Activated CD8-positive, alpha-beta memory T cell treated with anti-CD3 and anti-CD28 coated beads for 48 hours (primary cell): Measurements from ENCODE around the gene MYRIP.
"Not testable (repeated sequence)": the region's sequence is repeated elsewhere in the genome, so short reads cannot be mapped to it uniquely, and the experiment has no call there.

Source experiments
- DNase-seq, 3 experiments: peaks; one replicate each; pipeline ENCODE4 v3.0.0-alpha.2; 2020; ENCODE audit warnings: low read depth in 2 of 3, low spot score in 2 of 3

The MYRIP gene

DNA sequence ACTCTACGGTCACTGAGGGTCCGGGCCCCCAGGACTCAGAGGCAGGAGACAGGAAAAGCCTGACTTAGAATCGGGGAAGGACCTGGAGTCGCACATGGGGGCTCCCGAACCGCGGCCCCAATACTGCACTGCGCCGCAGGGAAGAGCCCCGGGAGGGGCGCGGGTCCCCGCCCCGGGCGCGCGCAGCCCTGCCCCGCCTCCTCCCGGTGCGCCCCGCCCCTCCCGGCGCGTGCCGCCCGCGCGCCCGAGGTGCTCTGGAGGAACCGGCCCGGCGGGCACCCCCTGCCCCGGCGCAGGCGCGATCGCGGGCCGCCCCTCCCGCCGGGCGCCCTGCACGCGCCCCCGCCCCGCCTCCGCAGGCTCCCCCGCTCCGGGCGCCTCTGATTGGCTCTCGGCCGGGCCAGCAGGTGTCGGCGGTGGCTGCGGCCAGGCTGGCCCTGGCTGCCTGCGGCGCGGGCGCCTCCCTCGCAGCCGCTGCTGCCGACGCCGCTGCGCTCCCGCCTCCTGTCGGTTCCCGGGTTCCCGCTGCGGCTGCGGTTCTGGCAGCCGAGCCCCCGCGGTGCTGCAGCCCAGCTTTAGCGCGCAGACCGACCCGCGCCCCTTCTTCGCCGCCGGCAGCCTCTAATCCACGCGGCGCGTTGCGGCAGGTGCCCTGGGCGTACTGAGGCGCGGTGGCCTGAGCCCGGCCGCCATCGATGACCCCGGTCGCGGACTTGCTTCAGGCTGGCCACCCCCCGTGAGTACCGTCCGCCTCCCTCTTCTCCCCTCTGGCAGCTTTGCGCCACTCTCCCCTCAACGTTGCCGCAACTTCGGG is at the start of gene MYRIP:
Gene MYRIP (plus strand): TSS at position 429 of the 814 bp plus-strand sequence. CDS start 91,208 bp downstream, outside the sequence.
- DNase-seq: no peak

DNA sequence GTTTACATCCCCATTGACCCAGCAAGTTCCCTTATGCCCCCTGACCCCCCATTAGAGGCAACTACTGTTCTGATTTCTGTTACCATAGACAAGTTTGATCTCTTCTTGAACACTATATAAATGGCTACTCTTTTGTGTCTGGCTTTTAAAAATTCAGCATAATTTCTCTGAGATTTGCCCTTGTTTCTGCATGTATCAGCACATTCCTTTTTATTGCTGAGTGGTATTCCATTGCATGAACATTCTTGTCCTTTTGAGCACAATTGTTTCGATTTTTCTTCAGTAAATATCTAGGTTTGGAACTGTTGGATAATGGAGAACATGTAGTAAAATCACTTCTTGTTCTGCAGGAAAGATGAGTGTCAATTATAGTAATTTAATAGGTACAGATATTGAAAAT is 49.1 kb upstream of the MYRIP start:
- DNase-seq: no peak

DNA sequence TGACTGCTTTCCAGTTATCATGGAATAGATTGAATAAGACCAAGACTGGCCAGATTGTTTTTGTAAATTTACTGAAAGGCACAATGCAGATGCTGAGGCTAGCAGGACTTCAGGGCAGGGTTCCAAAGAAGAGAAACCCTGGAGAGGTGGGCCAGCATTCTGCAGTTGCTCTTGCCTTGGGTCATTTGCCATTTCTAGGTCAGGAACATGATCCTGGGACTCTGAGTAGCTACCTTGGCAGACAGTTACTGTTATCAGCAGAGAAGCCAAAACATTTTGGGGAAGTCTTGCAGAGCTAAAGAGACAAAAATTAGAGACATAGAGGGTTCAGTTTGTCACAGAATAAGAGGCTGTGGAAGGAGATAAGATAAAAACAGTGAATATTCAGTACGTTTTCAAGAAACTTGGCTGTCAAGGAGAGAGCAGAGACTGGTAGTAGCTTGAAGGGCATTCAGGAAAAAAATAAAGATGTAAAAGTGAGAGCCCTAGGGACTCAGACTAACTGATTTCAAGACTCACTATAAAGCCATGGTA is 46.8 kb upstream of the MYRIP start:
- no peak for DNase-seq

DNA sequence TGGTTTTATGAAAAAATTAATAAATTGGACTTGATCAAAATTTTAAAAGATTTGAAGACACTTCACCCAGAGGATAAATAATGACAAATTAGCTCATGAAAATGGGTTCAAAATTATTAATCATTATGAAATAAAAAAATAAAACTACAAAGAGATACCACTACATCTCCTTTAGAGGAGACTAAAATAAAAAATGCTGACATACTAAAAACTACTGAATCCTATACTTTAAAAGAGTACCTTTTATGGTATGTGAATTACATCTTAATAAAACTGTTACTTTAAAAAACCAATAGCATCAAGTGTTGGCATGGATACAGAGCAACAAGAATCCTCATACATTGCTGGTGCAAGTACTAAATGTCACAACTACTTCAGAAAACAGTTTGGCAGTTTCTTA is 46.0 kb upstream of the MYRIP start:
- no peak for DNase-seq

DNA sequence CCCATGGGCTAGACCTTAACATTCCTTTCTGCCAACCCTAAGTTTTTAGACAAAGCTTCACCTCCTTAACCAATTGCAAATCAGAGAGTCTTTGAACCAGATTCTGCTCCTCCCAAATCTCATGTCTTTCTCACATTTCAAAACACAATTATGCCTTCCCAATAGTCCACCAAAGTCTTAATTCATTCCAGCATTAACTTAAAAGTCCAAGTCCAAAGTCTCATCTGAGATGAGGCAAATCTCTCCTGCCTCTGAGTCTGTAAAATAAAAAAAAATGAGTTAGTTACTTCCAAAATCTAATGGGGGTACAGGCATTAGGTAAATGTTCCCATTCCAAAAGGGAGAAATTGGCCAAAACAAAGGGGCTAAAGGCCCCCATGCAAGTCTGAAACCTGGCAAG is 43.8 kb upstream of the MYRIP start:
- no peak for DNase-seq

DNA sequence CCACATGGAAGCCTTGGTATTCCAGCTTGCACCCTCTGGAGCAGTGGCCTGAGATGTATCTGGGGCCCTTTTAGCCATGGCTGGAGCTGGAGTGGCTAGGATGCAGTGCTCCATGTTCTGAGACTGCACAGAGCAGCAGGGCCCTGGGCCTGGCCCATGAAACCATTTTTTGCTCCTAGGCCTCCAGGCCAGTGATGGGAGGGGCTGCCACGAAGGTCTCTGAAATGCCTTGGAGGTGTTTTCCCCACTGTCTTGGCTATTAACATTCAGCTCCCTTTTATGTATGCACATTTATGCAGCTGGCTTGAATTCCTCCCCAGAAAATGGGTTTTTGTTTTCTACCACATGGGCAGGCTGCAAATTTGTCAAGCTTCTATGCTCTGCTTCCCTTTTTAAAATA is 43.0 kb upstream of the MYRIP start:
- DNase-seq: no peak

DNA sequence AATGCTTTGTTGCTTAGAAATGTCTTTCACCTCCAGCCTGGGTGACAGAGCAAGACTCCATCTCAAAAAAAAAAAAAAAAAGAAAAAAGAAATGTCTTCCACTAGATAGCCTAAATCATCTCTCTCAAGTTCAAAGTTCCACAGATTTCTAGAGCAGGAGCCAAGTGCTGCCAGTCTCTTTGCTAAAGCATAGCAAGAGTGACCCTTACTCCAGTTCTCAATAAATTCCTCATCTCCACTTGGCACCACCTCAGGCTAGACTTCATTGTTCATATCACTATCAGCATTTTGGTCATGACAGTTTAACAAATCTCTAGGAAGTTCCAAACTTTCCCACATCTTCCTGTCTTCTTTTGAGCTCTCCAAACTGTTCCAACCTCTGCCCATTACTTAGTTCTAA is 42.5 kb upstream of the MYRIP start:
- not testable (repeated sequence) for DNase-seq

DNA sequence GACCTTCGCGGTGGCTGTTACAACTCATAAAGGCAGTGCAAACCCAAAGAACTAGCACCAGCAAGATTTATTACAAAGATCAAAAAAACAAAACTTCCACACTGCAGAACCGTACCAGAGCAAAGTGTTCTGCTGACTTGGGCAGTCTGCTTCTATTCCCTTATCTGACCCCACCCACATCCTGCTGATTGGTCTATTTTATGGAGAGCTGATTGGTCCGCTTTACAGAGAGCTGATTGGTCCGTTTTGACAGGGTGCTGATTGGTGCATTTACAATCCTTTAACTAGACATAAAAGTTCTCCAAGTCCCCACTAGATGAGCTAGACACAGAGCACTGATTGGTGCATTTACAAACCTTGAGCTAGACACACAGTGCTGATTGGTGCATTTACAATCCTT is 31.2 kb upstream of the MYRIP start:
- not testable (repeated sequence) for DNase-seq

DNA sequence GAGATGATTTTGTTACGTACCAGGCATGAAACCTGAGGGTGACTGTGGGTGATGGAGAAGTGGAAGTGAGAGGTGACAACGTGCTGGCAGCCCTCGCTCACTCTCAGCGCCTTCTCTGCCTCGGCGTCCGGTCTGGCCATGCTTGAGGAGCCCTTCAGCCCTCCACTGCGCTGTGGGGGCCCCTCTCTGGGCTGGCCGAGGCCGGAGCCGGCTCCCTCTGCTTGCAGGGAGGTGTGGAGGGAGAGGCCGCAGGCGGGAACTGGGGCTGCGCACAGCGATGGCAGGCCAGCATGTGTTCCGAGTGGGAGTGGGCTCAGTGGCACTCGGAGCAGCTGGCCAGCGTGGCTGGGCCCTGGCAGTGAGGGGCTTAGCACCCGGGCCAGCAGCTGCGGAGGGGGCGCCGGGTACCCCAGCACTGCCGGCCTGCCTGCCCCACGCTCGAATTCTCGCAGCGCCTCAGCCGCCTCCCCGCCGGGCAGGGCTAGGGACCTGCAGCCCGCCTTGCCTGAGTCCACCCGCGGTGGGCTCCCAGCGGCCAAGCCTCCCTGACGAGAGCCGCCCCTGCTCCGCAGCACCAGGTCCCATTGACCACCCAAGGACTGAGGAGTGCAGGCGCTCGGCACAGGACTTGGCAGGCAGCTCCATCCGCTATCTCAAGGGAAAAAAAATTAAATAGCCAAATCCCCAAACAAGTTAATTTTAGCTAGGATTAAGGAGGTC is 29.7 kb upstream of the MYRIP start:
- no peak for DNase-seq

DNA sequence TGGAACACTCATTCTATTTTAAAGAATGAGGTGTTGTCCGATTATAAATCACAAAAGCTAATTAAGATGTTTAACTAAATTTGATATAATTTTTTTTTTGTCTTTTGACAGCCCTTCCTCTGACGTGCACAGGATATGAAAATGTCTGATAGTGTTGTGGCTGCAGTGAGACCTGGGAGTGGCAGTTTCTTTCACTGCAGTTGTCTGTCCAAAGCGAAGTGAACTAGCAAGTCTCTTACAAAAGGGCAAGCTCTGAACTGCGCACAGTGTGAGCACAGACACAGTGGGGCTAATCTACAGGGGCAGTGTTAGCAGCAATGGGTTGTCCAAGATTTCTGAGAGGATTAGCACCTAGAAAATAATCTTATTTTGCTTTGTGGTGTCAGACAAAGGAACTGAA is 29.1 kb upstream of the MYRIP start:
- DNase-seq: no peak

DNA sequence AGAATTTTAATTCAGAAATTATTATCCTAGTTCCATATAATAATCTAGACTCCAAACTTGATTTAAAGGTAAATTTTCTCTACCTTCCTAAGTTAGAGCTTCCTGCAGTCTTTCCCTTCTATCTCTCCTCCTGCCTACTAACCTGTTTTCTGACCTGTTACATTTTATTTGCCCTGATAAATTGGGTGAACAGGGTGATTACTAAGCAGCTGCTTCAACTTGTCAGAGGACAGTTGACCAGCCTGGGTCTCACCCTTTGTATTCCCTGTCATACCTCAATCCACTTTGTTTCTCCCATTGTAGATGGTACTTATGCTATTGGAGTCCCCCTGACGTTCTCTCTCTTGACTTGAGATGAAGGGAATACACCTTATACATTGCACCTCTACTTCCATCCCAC is 28.4 kb upstream of the MYRIP start:
- DNase-seq: no peak

DNA sequence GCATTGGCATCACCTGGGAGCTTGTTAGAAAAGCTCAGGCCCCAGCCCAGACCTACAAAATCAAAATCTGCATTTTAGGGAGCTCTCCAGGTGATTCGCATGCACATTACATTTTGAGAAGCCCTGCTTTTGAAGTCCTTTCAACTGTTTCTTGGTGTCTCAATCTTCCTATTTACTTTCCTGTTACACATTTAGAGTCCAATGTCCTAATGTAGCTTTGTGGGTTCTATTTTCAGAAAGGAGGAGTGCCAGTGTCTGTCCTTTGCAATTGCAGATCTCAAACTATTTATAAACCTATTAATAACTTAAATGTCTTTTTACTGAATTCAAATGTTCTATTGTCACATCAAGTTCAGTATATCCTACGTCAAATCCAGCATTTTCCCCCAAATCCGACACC is 27.8 kb upstream of the MYRIP start:
- DNase-seq: no peak

DNA sequence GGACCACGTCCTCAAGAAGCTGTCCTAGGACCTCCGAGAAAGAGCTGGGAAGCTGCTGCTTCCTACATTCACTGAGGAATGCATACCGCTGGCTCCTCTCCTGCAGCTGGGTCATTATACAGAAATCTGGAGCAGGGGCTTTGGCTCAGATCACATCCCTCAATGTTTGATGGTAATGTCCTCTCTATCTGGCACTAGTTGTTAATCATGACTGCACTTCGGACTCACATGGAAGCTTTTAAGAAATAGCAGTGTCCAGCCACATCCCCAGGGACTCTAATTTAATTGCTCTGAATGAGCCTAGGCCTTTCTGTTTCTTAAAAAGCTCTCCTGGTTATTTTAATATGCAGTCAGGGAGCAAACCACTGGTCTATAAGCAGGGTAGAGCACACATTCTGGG is 25.7 kb upstream of the MYRIP start:
- no peak for DNase-seq

DNA sequence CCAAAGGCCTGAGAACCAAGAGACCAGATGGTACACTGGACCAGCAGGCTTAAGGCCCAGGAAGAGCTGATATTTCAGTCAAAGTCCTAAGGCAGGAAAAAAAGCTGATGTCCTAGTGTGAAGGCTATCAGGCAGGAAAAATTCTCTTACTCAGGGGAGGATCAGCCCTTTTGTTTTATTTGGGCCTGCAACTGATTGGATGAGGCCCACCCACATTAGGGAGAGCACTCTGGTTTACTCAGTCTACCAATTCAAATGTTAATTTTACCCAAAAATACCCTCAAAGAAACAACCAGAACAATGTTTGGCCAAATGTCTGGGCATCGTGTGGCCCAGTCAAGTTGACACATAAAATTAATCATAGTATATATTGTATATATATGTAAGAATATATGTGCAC is 24.5 kb upstream of the MYRIP start:
- DNase-seq: no peak

DNA sequence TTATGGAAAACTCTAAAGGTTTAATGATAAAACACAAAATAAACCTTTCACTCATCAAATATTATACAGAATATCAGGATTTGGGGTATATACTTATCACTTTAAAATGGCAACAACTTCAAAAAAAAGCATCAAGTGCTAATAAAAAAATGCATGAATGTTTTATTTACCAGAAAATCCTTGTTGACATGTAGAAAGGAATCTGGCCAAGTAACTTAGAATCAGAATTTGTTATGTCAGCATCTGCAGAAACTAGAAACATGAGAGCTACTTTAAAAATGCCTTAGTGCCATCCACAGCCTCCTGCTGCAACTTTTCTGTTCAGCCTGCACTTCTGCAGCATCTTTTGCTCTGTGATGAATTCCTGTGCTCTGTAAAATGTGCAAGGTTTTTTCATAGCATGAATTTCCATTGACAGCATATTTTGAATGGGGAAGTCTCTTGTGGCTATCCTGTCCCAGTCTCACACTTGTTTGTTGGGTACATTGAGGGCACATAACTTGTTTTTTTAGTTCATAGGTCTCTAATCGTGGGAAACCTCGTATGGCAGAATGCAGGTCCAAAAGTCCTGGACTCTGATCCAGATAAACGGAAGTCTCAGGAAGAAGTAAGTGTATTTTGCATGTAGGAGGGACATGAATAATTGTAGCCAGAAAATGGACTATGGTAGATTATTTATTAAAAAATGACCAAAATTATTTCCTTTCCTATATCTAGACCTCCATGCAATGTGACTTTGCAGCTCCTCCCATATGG is 21.1 kb upstream of the MYRIP start:
- no peak for DNase-seq

DNA sequence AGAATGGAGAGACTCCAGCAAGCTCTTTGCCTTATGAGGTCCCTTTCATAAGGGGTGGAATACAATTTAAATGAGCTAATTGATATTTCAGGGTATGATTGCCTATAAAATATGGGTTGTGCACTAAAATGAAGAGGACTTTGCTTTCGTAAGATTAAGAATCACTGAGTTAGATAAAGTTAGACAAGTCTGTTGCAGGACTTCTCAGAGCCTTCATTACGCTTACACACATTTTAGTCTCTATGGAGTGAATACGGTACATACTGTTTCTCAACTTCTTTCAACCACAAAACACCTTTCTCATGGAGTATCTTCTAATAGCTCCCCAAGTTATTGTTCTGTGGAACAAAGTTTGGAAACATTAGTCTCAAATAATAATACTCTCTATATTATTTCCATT is 17.8 kb upstream of the MYRIP start:
- DNase-seq: no peak

DNA sequence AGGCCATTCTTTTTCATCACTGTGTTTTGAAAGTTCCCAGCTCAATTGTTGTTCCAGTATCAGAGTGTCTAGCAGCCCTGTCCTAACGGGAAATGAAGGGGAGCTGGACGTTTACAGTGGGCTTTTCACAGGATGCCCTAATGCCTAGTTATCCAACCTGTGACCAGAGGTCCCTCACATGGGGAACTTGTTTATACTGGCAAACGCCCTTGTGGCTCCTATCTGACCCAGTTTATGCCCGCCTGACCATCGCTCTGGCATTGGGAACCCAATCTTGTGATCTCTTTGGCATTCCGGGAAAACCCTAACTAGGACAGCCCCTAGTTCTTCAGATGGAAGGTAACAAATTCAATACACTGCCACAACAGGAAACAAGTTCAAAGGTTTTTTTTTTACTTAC is 14.5 kb upstream of the MYRIP start:
- no peak for DNase-seq

DNA sequence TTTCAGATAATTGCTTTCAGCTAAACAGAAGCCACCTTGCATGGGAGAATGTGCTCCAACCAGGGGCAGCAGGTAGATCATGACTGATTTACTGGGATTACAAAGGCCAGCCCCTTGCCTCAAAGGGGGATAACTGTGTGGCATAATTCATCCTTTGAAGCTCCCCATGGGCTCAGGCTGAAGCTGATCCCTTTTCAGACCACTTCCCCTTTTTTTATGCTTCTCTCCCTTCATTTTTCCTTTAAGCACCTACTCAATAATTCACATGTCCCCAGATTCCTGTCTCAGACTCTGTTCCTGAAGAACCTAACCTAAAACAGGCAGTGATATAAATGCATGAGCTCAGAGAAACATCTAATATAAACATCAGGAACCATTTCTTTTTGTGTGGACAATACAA is 8.2 kb upstream of the MYRIP start:
- DNase-seq: no peak

DNA sequence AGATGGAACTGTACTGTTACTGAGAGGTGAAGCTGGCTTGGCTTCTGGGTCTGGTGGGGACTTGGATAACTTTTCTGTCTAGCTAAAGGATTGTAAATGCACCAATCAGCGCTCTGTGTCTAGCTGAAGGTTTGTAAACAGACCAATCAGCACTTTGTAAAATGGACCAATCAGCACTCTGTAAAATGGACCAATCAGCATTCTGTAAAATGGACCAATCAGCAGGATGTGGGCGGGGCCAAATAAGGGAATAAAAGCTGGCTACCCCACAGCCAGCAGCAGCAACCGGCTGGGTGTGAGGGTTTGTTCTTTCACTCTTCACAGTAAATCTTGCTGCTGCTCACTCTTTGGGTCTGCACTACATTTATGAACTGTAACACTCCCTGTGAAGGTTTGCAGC is 6.9 kb upstream of the MYRIP start:
- DNase-seq: not testable (repeated sequence)

DNA sequence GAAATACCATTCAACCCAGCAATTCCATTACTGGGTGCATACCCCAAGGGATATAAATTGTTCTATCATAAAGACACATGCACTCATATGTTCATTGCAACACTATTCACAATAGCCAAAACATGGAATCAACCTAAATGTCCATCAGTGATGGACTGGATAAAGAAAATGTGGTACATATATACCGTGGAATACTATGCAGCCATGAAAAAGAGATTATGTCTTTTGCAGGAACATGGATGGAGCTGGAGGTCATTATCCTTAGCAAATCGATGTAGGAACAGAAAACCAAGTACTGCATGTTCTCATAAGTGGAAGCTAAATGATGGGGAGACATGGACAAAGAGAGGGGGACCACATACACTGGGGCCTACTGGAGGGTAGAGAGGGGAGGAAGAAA is 5.5 kb upstream of the MYRIP start:
- no peak for DNase-seq

DNA sequence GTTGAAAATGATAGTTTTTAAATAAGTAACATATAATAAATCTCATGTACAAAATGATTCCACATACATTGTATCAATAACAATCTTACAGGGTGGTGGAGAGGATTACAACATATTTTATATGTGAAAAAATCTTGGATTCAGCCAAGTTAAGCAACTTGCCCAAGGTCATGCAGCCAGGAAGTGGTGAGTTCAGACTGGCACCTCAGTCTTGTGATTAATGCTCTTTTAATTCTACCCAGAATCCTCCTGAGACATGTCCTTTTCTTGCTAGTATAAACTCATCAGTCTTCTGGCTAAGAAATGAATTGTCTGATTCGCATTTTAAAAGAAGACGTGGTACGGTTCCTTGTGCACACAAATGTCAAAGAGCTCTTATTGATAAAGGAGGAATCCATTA is 4.5 kb upstream of the MYRIP start:
- DNase-seq: no peak

DNA sequence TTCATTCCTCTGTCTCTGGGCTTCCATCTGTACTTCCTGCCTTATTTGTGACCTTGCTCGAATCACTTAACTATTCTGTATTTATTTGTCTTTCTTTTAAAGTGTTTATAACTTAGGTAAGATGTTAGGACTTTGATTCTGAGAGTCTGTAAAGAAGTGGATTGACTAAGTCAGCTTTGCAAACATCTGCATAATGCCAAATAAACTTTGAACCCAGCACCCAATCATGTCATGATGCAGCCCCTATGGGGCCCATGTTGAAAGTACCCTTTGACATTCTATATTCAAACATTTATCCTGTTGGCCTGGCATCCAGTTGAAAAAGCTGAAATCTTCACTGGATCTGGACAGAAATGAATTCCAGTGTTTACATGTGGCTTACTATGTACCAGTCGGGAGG is 3.8 kb upstream of the MYRIP start:
- no peak for DNase-seq
